HG03469 (cell line): Measurements from ENCODE around the gene IL1RL1.

ENCODE experiments used
- ATAC-seq: cut with Tn5 transposase; IDR thresholded peaks from one replicate; pipeline ENCODE4 v1.9.1; 2021; ENCODE audit warnings: mild to moderate bottlenecking, moderate library complexity, moderate number of reproducible peaks; ENCODE audit not compliant: unreplicated experiment

The IL1RL1 gene

GRCh38 chr2:102366406-102367112 is 55.2 kb downstream of the IL1RL1 start:
- ATAC-seq, result peak; percentile 82

GRCh38 chr2:102367331-102367971 is 56.1 kb downstream of the IL1RL1 start:
- peak; percentile 52 for ATAC-seq

- ATAC-seq, result no peak
Observed at GRCh38 chr2:102368461-102369109, 57.2 kb downstream of the IL1RL1 start.

- no peak for ATAC-seq
Observed at GRCh38 chr2:102369866-102370265, 58.5 kb downstream of the IL1RL1 start.

GRCh38 chr2:102376052-102376591 is 64.8 kb downstream of the IL1RL1 start:
- no peak for ATAC-seq

- no peak for ATAC-seq
Observed at GRCh38 chr2:102383722-102384121, 72.4 kb downstream of the IL1RL1 start.

GRCh38 chr2:102385522-102385921 is 74.2 kb downstream of the IL1RL1 start:
- ATAC-seq, result no peak

GRCh38 chr2:102386004-102386403 is 74.6 kb downstream of the IL1RL1 start:
- ATAC-seq, result no peak

GRCh38 chr2:102386867-102387541 is 75.6 kb downstream of the IL1RL1 start:
- ATAC-seq, result no peak

- ATAC-seq, result no peak
Observed at GRCh38 chr2:102387763-102388546, 76.6 kb downstream of the IL1RL1 start.

GRCh38 chr2:102391565-102391964 is 80.2 kb downstream of the IL1RL1 start:
- ATAC-seq, result no peak

GRCh38 chr2:102392096-102392495 is 80.7 kb downstream of the IL1RL1 start:
- no peak for ATAC-seq

GRCh38 chr2:102392942-102393341 is 81.6 kb downstream of the IL1RL1 start:
- ATAC-seq, result no peak

- ATAC-seq, result no peak
Observed at GRCh38 chr2:102396012-102396411, 84.6 kb downstream of the IL1RL1 start.

- ATAC-seq, result no peak
Observed at GRCh38 chr2:102397209-102397608, 85.8 kb downstream of the IL1RL1 start.

GRCh38 chr2:102399499-102400141 is 88.3 kb downstream of the IL1RL1 start:
- ATAC-seq, result no peak

- ATAC-seq, result no peak
Observed at GRCh38 chr2:102401456-102401855, 90.1 kb downstream of the IL1RL1 start.
